ENCODE results near the gene HGS.

Gene HGS, protein sequence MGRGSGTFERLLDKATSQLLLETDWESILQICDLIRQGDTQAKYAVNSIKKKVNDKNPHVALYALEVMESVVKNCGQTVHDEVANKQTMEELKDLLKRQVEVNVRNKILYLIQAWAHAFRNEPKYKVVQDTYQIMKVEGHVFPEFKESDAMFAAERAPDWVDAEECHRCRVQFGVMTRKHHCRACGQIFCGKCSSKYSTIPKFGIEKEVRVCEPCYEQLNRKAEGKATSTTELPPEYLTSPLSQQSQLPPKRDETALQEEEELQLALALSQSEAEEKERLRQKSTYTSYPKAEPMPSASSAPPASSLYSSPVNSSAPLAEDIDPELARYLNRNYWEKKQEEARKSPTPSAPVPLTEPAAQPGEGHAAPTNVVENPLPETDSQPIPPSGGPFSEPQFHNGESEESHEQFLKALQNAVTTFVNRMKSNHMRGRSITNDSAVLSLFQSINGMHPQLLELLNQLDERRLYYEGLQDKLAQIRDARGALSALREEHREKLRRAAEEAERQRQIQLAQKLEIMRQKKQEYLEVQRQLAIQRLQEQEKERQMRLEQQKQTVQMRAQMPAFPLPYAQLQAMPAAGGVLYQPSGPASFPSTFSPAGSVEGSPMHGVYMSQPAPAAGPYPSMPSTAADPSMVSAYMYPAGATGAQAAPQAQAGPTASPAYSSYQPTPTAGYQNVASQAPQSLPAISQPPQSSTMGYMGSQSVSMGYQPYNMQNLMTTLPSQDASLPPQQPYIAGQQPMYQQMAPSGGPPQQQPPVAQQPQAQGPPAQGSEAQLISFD

DNA sequence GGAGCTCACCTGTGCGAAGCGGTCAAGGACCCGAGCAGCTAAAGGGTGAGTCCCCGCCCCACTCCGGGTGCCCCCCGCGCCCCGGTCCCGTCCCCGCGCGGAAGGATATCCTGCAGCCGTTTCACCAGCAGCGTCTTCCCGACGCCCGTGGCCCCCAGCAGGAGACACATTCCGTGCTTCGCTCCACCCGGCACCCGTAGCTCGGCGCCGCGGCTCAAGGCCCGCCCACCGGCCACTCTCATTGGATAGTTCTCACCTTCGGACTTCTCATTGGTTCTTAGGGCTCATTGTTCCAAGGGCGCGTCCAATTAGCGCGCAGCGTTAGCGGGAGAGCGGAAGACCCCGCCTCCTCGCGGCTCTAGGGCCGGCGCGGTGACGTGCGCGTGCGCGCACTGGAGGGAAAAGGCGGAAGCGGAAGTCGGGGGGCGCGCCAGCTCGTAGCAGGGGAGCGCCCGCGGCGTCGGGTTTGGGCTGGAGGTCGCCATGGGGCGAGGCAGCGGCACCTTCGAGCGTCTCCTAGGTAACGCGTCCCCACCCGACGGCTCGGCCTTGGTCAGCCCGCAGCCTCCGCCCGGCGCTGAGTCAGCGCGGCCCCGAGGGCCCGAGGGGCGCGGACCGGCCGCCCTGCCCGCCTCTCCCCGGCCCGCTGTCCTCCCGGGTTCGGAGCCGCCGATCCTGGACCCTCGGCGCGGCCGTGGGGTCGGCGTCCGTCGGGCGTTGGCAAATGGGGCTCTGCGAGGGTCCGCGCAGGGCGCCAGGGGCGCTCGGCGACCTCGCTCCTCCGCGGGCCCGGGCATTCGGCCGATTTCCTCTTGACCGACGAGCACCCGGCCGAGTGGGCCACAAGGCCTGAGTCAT is at the start of gene HGS, which contains the start of gene ARL16:
TSS of gene HGS (plus strand) at position 428 of the 858 bp plus-strand sequence. CDS start at position 484, 56 bp downstream.
TSS of gene ARL16 (minus strand) at position 214 of the 858 bp plus-strand sequence. CDS start at position 170, 44 bp downstream.
- peak; percentile 97 for DNase-seq

DNA sequence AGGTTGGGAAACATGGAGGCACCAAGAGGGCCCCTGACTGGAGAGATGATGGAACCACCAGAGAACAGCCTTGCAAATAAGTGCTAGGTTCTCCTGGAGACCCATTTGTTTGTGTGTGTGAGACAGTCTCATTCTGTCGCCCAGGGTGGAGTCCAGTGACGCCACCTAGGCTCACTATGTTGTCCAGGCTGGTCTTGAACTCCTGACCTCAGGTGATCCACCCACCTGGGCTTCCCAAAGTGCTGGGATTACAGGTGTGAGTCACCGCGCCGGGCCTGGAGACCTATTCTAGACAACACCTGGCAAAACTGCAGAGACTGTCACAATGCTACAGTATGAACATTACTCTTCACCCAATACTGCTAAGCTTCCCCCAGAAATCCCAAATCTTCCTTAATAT is 48.4 kb upstream of the HGS start:
- DNase-seq = no peak

DNA sequence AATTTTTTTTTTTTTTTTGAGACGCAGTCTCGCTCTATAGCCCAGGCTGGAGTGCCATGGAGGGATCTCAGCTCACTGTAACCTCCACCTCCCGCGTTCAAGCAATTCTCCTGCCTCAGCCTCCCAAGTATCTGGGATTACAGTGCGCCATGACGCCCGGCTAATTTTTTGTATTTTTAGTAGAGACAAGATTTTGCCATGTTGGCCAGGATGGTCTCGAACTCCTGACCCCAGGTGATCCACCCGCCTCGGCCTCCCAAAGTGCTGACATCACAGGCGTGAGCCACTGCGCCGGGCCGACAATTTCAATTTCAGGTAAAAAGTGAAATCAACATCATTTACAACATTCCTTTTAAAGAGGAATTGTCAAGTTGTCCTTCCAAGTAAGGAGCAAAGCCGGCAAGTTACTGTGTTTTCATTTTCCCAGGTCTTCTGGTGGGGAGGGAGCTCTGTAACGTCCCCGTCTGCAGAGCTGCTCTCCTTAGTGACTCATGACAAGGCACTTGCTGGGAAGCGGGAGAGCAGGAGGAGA is 47.8 kb upstream of the HGS start:
- no peak for DNase-seq

DNA sequence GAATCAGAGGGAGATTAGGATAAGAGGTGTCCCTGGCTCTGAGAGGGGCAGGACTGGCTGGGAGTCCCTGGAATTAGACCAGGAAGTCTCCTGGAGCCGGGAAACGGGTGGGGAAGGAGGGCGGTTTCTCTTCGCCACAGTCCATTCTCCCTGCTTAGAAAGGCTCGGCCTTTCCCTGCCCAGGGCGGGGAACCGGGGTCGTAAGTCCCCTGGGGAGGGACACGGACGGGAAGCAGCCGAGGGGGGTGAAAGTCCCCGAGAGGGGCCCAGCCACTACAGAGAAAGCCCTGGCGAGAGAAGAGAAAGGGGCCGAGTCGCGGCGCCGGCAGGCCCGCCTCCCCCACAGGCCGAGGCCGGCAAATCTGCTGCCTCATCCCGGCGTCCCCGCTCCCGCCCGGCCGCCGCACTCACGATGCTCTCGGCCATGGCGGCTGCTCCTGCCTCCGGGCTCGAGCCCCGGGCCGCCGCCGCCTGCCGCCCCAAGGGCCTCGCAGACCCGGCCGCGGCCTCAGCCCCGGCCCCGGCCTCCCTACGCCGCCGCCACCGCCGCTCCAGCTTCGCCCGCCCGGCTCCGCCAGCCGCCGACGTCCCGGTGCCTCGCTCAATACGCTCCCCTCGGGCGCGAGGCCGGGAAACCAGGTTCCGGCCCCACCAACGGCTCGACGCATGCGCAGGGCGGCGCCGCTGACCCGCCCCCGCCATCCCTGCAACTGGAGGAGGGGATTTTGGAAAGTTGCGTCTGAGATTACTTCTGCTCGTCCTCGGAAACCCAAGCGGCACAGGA is 47.1 kb upstream of the HGS start, which contains the start of the genes NPLOC4 and TSPAN10:
TSS of gene NPLOC4 (minus strand) at position 608 of the 784 bp plus-strand sequence. CDS start at position 426, 182 bp downstream.
TSS of gene TSPAN10 (plus strand) at position 692 of the 784 bp plus-strand sequence. CDS start 5,217 bp downstream, outside the sequence.
- peak; percentile 86 for DNase-seq

DNA sequence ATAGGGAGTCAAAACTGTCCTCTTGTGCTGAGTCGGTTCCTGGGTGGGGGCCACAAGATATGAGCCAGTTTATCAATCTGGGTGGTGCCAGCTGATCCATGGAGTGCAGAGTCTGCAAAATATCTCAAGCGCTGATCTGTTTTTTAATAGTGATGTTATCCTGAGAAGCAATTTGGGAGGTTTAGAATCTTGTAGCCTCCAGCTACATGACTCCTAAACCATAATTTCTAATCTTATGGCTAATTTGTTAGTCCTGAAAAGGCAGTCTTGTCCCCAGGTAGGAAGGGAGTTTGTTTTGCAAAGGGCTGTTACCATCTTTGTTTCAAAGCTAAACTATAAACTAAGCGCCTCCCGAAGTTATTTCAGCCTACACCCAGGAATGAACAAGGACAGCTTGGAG is 45.1 kb upstream of the HGS start:
- no peak for DNase-seq

DNA sequence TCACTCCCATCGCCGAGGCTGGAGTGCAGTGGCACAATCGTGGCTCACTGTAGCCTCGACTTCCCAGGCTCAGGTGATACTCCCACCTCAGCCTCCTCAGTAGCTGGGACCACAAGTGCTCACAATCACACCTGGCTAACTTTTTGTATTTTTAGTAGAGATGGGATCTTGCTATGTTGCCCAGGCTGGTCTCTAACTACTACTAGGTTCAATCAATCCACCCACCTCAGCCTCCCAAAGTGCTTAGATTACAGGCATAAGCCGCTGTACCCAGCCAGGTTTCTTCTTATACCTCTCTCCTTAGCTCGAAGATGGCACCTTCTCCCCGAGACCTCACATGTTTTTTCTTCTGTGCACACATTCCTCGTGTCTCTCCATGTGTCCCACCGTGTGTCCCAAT is 43.8 kb upstream of the HGS start:
- DNase-seq = no peak

DNA sequence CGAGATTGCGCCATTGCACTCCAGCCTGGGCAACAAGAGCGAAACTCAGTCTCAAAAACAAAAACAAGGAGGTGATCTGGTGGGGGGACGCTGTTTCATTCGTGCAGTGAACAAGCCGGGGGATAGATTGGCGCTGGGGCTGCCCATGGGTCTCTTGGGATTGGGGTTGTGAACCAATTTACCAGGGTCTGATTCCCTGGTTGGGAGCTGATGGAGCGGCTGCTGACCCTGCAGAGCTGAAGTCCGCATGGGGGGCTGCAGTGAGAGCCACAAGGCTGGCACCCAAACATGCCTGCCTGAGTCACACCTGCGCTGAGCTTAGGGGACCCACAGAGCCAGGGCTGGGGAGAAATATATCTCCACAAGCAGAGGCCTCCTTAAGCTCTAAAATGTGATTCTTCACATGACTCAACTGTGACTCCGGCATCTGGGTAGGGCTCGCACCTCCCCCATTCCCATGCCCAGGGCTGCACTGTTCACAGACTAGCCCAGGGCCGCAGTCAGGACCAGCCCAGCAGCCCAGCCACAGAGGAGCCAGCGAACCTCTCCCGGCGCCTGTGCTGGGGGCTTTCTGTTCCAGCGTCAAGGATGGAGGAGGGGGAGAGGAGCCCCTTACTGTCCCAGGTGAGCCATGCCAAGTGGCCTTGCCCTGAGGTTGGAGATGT is 41.9 kb upstream of the HGS start:
- no peak for DNase-seq

DNA sequence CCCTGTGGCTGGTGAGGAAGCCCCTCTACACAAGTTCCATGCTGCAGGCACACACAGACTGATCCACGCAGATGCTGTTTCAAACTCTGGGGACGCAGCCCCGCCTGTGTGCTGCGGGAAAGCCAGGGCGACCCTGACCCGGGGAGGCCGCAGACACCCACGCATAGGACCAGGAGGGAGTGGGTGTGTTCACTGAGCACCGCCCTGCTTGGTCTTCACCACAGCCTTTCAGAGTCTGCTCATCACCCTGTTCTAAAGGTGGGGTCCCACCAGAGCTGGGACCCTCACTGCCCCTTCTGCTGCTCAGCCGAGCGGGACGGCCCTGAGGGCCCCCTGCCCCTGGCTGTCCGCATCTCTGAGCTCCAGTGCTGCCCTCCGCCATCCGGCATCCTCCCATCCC is 39.3 kb upstream of the HGS start:
- DNase-seq = no peak

DNA sequence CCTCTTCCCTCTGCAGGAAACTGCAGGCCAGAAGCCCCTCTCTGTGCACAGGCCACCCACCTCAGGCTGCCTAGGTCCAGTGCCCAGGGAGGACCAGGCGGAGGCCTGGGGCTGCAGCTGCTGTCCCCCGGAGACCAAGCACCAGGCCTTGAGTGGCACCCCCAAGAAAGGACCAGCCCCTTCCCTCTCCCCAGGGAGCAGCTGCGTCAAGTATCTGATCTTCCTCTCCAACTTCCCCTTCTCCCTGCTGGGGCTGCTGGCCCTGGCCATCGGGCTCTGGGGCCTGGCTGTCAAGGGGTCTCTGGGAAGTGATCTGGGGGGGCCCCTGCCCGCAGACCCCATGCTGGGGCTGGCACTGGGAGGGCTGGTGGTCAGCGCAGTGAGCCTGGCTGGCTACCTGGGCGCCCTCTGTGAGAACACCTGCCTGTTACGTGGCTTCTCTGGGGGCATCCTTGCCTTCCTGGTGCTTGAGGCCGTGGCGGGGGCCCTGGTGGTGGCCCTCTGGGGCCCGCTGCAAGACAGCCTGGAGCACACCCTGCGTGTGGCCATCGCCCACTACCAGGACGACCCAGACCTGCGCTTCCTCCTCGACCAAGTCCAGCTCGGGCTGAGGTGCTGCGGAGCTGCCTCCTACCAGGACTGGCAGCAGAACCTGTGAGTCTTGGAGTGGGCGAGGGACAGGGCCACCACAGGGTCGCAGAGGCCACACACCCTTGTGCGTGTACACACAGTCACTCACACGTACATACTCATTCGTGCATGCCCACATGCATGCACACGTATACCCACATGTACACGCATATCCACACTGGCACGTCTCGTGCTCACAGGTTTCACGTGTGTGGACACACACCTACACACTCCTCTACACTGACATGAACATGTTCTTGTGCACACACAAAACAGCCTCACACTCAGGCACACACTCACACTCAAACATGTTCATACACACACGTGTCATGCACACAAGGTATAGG is 38.5 kb upstream of the HGS start:
- no peak for DNase-seq

DNA sequence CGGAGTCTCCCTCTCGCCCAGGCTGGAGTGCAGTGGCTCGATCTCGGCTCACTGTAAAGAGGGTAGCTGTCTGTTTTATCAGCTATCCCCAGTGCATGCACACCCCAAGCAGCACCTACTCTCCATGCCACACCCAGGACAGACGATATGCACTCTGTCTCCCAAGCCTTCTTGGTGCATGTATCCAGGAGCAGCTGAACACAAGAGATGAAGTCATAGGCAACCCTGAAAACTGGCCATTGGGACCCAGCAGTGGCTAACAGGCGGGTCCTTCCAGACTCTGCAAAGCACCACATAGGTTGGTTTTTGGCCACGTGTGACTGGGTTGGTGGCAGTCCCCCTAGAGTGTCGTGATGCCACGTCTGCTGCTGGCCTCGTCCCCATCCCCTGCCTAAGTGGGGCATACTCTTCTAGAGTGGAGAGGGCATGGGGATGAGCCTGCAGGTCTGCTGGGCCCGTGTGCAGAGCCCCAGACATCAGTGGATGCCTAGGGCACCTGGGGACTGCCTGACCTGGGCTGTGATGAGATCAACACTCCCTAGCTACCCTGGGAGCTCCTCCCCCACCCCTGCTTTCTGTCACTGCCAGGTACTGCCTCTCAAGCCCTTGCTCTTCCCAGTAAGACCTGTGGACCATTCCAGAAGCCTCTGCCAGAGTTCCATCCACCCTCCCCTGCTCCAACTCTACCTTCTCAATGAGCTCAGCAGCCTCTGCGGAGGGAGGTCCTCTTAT is 36.8 kb upstream of the HGS start:
- no peak for DNase-seq

DNA sequence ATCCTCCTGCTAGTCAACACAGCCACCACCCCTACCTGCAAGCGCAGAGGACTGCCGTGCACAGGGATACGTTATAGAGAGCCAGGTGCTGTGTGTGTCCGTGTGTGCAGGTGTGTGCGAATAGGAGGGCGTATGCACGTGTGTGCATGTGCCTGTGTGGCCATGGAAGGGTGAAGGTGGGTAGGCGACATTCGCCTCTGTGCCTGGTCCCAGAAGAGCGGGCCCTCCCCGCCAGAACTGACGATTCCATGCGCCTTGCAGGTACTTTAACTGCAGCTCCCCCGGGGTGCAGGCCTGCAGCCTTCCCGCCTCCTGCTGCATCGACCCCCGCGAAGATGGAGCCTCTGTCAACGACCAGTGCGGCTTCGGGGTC is 36.2 kb upstream of the HGS start:
- DNase-seq = no peak

DNA sequence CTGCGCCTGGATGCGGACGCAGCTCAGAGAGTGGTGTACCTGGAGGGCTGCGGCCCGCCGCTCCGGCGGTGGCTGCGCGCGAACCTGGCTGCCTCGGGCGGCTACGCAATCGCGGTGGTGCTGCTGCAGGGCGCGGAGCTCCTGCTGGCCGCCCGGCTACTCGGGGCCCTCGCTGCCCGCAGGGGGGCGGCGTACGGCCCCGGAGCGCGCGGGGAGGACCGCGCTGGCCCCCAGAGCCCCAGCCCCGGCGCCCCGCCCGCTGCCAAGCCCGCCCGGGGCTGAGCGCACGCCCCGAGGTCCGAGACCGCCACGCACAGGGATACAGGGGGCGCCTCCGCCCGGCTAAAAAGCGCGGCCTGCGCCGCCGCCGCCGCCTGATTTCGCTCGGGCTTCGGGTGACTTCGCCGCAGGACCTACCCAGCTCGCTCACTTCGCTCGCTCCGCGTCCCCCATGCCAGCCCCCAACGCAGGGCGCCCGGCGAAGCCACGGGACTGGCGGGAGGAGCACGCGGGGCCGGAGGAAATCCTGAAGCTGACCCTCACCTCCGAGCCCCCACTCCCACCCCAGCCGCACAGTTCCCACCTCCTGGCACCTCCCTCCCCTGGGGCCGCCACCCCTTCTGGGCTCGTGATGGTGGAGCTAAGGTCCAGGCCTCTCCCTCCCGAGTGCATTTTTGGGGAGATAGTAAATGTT is 35.7 kb upstream of the HGS start:
- DNase-seq = no peak

DNA sequence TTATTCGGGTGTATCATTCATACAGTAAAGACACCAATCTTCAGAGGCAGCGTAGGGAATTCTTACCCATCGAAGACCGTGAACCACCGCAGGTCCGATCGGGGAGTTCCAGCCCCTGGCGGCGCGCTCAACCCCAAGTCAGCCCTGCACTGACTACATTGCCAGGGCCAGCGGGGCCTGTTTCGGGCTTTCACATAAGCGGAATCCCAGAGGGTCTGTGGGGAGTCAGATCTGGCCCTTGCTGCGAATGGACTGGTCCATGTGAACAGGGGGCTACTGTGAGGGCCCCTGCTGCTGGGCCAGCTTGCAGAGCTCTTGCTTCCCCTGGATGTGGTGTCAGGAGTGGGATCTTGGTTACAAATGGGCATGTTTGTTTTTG is 35.1 kb upstream of the HGS start:
- DNase-seq = no peak

DNA sequence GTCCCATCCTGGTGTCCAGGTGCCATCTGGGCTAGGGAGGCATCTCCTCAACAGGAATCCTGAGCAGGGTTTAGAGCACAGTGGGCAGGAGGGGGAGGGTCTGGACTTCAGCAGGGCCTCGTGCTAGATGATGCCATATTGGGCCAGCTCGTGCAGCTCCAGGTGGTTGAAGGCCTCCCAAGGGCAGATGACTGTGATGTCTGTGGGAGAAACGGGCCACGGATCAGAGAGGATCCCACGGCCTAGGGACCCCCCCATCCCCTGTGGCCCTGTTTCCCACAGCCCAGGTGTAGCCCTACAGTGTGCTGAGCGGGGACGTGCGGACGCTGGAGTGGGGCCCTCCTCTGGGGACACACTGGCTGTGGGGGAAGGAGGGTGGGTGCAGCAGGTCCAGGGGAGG is 32.9 kb upstream of the HGS start:
- DNase-seq = no peak

DNA sequence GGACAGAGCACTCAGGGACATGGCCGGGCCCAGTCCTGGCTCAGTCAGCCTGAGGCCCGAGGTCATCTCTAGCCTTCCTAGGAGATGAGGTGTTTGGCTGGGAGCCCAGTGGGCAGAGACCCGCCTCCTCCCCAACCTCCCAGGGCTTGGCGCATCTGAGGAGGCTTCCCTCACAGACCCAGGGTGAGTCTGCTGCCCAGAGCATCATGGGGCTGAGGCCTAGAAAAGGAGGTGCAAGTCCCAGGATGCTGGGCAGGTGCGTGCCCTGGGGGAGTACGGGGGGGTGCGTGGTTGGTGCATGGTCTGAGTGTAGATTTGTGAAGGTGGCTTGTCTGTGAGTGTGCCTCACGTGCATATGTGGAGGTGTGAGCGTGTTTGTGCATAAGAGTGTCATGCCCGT is 32.1 kb upstream of the HGS start:
- no peak for DNase-seq

DNA sequence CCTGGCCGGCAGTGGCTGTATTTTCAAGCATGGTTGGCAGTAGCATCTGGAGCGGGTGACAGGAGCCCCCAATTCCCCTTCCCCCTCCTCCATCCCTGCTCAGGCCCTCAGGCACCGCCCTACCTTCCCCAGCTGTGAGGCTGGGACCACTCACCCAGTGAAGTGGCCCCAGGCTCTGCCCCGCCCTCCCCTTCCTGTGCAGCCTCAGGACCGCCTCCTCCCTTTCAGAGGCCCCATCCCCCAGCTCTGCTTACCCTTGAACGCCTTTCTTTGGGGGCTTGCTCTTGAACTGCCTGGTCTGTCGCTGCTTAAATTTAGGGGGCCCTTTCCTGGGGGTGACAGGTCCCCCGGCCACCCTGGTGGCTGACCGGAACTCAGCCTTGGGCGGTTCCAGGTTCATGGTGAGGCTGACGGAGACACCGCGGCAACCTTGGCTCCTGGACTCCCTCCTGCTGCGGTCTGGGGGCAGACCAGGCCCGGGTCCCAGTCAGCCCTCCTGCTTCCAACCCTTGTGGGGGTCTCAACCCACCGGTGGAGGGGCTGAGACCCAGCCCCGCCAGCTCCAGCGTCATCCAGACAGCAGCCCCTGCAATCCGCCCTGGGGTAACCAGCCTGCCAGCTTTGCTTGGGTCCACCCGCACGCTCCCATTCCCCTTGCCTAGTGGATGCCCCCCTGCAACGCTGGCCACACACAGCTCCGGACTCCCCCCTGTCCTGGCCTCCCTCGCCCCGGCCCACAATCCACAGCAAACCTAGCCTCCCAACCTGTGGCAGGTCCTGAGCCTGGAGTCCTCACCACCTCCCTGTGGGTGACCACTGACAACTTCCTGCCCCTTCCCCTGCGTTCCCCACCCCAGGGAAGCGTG is 30.7 kb upstream of the HGS start:
- no peak for DNase-seq

DNA sequence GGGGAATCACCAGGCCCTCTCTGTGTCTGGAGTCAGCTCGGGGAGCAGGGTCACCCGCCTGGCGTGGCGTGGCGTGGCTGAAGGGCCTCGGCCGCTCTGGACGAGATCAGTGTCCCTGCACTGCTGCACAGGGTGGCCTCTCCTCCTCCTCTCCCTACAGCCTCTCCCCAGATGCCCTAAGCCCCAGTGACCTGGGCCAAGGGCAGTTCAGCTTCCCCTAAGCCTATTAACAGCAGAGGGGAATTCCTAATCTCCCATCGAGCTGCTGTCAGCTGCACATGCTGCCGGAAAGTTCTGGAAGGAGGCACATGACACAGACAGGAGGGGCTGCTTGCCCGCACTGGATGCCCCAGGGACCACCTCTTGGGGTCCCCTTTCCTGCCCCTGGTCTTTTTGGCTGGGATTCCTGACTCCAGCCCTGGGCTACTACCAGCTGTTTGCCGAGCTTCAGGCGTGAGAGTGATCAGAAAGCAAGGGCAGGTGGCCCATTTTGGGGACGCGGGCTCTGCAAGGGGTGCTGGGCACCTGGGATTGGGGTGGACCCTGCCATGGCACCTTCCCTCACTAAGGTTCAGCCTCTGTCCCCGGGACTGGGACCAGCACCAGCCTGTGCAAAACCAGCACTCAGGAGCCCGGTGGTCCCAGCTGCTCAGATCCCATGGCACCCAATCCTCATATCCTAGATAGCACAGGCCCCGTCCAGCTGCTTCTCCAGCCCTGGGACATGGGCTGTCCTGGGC is 28.3 kb upstream of the HGS start:
- no peak for DNase-seq
